Activated CD8-positive, alpha-beta memory T cell treated with anti-CD3 and anti-CD28 coated beads, Interleukin-2, amount 50 U/mL, for 24 hours (primary cell): ENCODE results near the gene PKM.
"Not testable (repeated sequence)": the region's sequence is repeated elsewhere in the genome, so short reads cannot be mapped to it uniquely, and the experiment has no call there.

Experiments used
- DNase-seq: peaks from one replicate; pipeline ENCODE4 v3.0.0-alpha.2; 2020; ENCODE audit errors: extremely low read depth

Gene PKM

GRCh38 chr15:72176159-72176558 lies 54.8 kb downstream of the PKM start:
- DNase-seq: no peak

DNA sequence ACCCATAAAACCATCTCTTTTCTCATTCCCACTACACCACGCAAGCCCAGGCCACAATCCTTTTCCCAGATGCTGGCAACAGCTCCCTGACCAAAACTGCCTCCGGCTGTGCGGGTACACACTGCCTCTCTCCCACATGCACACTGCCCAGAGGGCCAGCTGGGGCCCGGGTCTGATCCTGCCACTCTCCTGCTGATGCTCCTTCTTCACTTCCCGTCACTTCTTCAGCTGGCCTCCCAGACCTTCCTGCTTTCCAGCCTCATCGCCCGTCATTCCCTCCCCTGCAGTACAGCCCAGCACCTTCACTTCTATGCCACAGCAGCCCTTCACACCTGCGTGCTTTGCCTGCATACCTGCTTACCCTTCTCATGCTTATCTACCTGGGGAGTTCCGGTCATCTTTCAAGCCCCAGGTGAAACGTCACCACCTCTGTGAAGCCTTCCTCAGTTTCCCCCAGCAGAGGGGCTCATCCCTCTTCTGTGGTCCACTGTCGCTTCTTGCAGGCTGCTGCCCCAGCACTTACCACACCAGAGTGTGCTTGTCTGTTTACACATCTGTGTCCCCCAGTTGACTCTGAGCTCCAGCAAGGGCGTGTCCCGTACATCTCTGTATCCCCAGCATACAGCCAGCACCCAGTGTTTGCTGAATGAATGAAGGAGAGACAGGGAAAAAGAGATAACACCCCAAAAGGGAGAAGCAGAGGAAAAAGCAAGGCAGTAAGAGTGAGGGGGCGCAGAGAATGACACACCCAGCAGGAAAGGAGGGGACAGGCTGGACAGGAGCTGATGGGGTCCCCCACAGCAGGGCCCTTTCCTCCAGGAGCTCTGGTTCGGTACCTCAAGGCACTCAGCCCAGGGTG lies 55.6 kb downstream of the PKM start:
- DNase-seq: no peak

GRCh38 chr15:72174551-72175165 lies 56.3 kb downstream of the PKM start:
- DNase-seq: no peak

DNA sequence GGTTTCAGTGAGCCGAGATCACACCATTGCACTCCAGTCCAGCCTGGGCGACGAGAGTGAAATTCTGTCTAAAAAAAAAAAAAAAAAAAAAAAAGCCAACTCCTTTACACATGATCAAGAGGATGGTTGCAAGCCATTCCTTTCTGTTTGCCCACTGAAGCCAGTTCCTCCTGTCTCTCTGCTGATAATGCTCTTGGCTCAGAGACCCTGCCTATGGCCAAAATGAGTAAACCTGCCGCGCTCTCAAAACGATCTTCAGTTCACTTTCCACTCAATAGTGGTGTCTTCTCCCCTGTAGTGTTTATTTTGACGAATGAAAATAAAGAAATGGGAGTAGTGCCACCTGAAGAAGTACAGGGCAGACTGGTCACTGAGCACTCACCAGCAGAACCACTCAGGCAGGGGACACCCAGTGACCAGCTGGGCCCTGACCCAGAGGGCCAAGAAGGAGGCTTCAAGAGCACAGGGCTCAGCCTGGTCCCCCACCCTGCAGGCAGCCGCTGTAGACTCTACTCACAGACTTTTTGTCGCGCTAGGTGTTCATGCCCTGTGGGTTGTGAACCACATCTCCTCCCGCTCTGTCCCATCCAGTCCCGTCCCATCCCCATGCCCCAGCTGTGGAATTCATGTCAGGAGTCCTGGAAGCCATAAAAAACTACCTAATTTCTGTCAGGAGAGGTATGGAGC lies 57.0 kb downstream of the PKM start:
- DNase-seq: no peak

DNA sequence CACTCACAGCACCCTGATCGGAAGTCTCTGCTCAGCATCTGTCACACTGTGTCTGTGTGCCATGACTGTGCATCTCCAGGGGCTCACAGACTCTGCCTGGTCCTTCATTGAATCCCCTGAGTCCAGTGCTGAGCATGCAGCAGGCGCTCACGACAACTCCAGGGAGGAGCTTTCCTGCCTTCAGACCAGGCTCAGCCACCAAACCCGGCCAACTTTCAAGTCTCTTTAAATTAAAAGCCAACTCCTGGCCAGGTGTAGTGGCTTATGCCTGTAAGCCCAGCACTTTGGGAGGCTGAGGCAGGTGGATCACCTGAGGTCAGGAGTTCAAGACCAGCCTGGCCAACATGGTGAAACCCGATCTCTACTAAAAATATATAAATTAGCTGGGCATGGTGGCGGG lies 57.6 kb downstream of the PKM start:
- no peak for DNase-seq

GRCh38 chr15:72172796-72173195 lies 58.2 kb downstream of the PKM start:
- no peak for DNase-seq

DNA sequence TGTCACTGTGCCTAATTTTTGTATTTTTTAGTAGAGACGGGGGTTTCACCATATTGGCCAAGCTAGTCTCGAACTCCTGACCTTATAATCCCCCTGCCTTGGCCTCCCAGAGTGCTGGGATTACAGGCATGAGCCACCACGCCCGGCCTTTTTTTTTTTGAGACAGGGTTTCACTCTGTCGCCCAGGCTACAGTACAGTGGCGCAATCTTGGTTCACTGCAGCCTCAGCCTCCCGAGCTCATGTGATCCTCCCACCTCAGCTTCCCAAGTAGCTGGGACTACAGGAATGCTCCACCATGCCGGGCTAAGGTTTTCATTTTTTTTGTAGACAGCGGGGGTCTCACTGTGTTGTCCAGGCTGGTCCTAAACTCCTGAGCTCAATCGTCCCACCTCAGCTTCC lies 59.0 kb downstream of the PKM start:
- not testable (repeated sequence) for DNase-seq

GRCh38 chr15:72170691-72171090 lies 60.3 kb downstream of the PKM start:
- DNase-seq: no peak

GRCh38 chr15:72169921-72170611 lies 60.9 kb downstream of the PKM start:
- DNase-seq: no peak

GRCh38 chr15:72169236-72169920 lies 61.6 kb downstream of the PKM start:
- DNase-seq: no peak

DNA sequence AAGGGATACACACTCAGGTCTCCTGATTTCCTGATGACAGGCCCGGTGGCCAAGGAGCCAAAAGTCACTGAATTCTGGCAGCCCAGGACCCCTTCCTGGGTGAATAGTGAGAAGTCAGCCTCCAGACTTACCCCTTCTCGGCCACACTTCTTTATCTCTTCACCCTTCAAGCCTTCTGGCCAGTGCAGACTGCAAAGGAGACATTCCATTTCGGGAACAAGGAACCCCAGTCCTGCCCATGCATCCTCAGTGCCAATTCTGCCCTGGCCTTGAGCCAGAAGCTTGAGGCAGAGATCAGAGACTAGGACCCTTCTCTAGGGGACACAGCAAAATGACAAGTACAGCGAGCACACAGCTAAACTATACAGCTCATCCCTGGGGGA lies 62.2 kb downstream of the PKM start:
- DNase-seq: no peak

DNA sequence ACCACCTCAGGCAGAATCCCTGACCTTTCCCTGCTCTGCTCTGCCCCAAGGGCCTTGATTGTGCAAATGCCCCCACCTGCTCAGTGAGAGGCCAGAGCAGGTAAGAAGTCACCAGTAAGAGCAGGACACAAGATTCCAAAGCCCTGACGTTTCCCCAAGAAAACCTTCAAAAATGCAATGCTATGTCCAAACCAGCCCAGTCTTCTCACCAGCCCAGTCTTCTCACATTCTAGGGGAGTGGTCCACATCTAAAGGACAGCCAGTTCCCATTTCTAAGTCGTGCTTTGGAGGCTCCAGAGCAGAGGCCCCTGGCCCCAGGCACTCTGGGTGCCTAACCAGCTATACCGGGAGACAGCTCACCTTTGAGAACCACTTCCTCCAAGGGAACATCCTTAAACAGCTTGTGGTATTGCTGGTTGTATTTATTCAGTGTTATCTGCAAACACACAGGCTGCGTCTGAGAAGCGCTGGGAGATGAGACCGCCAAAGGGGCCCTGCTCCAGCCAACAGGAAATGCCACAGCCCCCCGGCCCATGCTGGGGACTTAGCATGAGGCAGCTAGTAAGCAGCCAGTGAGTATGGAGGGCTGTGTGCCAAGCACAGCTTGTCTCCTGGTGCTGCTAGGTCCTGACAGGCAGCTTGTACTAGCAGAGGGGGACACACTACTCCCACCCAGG lies 62.7 kb downstream of the PKM start:
- no peak for DNase-seq

DNA sequence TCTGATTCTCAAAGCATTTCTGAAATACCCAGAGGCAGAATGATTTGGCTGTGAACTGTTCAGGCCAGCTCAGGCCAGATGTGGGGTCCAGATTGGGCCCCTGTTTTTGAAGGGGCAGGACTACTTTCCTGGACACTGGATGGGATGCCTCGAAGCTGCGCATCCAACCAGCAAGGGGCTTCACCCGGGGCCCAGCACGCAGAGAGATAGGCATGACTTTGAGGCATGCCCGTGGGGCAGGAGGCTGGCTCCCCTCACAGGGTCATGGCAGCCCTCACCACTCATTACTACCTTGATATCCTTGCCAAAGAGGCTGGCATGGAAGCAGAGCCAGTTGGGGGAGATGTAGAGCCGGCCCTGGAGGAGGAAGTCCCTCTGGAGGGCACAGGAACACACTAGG lies 63.5 kb downstream of the PKM start:
- DNase-seq: no peak

DNA sequence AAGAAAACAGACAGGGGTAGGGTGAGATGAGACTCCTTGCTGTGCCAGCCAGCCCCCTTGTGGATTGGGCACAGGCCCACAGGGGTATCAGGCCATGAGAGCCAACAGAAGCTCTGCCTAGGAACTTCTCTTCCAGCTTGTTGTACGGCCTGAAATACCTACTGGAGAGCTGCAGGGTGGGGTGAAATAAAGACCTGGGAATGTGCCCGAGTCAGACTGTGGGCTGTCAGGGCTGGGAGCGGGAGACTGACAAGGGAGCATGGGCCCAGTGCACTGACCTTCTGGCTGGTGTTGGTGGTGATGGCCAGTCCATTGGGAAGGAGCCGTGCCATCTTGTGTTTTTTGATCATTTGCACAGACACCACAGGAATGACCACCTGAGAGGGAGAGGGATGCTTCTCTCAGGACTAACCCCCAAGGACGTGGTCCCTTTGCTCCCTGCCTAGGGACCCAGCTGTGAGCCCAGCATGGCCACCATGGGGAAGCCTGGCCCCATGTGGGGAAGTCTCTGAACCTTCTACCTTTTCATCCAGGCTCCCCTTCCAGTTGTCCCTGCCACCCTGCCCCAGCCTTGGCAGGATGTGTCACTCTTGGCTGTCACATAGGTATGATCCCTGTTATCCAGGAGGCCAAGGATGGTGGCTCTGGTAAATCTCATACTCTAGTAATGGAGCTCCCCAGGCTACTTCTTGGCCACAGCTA lies 64.1 kb downstream of the PKM start:
- DNase-seq: no peak

- no peak for DNase-seq
Observed at GRCh38 chr15:72163719-72164118, 67.3 kb downstream of the PKM start.

- no peak for DNase-seq
Observed at GRCh38 chr15:72162569-72162968, 68.4 kb downstream of the PKM start.

DNA sequence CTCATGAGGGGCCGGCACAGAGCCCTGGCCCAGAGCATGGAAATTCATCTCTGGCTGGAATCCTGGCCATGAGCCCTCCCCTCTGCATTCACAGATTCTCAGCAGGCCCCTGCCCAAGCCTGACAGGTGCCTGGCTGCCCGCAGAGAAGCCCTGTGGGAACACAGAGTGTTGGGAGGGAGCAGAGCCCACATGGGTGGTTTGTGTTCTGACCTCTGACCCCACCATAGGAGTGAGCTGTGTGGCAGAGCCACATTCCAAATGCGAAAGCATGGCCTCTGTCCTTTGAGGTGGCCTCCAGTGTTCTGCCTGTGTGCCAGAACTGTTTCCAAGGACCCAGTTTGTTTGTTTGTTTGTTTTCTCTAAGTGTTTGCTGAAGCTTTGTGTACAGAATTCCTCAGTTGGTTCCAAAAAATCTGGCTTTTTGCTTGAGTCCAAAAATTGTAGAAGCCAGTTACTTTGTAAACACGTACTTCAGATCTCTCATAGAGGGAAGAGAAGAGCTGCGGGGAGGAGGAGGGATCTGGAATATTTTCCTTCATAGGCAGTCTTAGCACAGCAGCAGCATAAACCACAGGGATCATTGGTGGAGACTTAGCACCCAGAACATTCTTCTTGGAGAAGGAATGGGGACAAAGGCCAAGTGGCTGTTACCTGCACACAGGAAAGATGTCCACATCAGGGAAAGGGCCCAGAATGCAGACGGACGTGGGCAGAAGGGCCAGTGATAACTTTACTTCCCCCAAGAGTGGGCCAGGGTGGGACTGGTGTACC lies 69.4 kb downstream of the PKM start:
- DNase-seq: no peak

GRCh38 chr15:72160696-72161245 lies 70.2 kb downstream of the PKM start:
- no peak for DNase-seq

DNA sequence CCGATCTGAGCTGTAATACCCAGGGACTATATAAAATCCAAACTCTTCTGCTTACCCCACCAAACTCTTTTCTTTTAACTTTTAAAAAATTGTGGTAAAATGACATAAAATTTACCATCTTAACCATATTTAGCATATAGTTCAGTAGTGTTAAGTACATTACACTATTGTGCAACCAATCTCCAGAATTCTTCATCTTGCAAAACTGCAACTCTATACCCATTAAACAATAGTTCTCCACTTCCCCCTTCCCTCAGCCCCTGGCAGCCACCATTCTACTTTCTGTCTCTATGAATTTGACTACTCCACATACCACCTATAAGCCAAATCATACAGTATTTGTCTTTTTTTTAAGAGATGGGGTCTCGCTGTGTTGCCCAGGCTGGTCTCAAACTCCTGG lies 74.1 kb downstream of the PKM start:
- no peak for DNase-seq
